NCI-H2196 (cell line): ENCODE measurements around the gene PPAT.
"Not testable (repeated sequence)": the region's sequence is repeated elsewhere in the genome, so short reads cannot be mapped to it uniquely, and the experiment has no call there.

Experiments used
- DNase-seq: peaks from one replicate; lab custom pipeline; 2025; ENCODE audit not compliant: unreplicated experiment; lab: John Stamatoyannopoulos, UW

Gene PPAT

GRCh38 chr4:56435140-56435926, at the start of gene PPAT:
Gene PPAT (minus strand): TSS chr4:56435615. CDS start chr4:56435477, 138 bp downstream.
- peak; percentile 87 for DNase-seq

GRCh38 chr4:56480691-56481090, 45.3 kb upstream of the PPAT start:
- DNase-seq, result no peak

GRCh38 chr4:56477192-56477702, 41.8 kb upstream of the PPAT start:
- no peak for DNase-seq

GRCh38 chr4:56475917-56476316, 40.5 kb upstream of the PPAT start:
- DNase-seq, result no peak

GRCh38 chr4:56469489-56470210, 34.2 kb upstream of the PPAT start:
- no peak for DNase-seq

- DNase-seq, result no peak
Measured at GRCh38 chr4:56468097-56468422, 32.6 kb upstream of the PPAT start.

GRCh38 chr4:56467284-56468096, 32.1 kb upstream of the PPAT start, which contains the start of gene SRP72:
Gene SRP72 (plus strand): TSS chr4:56467617. CDS start chr4:56467636, 19 bp downstream.
- DNase-seq, result peak; percentile 70

- DNase-seq, result no peak
Measured at GRCh38 chr4:56466910-56467283, 31.5 kb upstream of the PPAT start.

GRCh38 chr4:56466296-56466761, 30.9 kb upstream of the PPAT start:
- DNase-seq, result not testable (repeated sequence)

- no peak for DNase-seq
Measured at GRCh38 chr4:56465599-56466295, 30.3 kb upstream of the PPAT start.

- DNase-seq, result no peak
Measured at GRCh38 chr4:56464581-56464980, 29.2 kb upstream of the PPAT start.

- DNase-seq, result no peak
Measured at GRCh38 chr4:56463711-56464110, 28.3 kb upstream of the PPAT start.

GRCh38 chr4:56462157-56462556, 26.7 kb upstream of the PPAT start:
- DNase-seq, result no peak

GRCh38 chr4:56460085-56460484, 24.7 kb upstream of the PPAT start:
- no peak for DNase-seq

- no peak for DNase-seq
Measured at GRCh38 chr4:56450342-56450741, 14.9 kb upstream of the PPAT start.

GRCh38 chr4:56449475-56449874, 14.1 kb upstream of the PPAT start:
- DNase-seq, result not testable (repeated sequence)

GRCh38 chr4:56448301-56448700, 12.9 kb upstream of the PPAT start:
- no peak for DNase-seq

GRCh38 chr4:56445699-56446098, 10.3 kb upstream of the PPAT start:
- no peak for DNase-seq

- DNase-seq, result no peak
Measured at GRCh38 chr4:56444719-56445118, 9.3 kb upstream of the PPAT start.

- no peak for DNase-seq
Measured at GRCh38 chr4:56440983-56441382, 5.6 kb upstream of the PPAT start.

- DNase-seq, result no peak
Measured at GRCh38 chr4:56438766-56439165, 3.4 kb upstream of the PPAT start.
